K562 (cell line): ENCODE data around the gene PTPRT. TPM values are rescaled to one million over a fixed set of nuclear protein-coding genes. Genes with fewer than 3 reads are reported as not detected.
A peak's percentile ranks its signal among the peaks of the same experiment; 100 is the strongest.

Source experiments
- ATAC-seq: fragments of 200-7000 bp; cut with Tn5 transposase; 3 replicates; pipeline ENCODE4 v1.9.1; 2020; ENCODE audit warnings: moderate library complexity
- BruUV-seq: library from RNA; stranded (reverse); fragments of 400-500 nt; replicated peaks from 2 replicates; lab custom pipeline; 2021; lab: Mats Ljungman, UMichigan
- CTCF ChIA-PET: fragments of 300-600 bp; formaldehyde crosslinking; extraction: SDS; loops from one replicate; lab custom pipeline; 2021; ENCODE audit warnings: low intra/inter-chr PET ratio; lab: Yijun Ruan, JAX
- POLR2A ChIA-PET: fragments of 300-600, 350-650 bp; sonication (Branson Sonifier 250); formaldehyde crosslinking; extraction: SDS; loops from one replicate; lab custom pipeline; 2021; ENCODE audit warnings: antibody characterized with exemption, inconsistent platforms; lab: Yijun Ruan, JAX
- DNase-seq, 4 experiments: peaks; one replicate each; pipeline versions ENCODE4 v3.0.0 to v3.0.0-alpha.2; 2011 to 2018; ENCODE audit warnings: low spot score in 3 of 4, mixed read lengths in 3 of 4; ENCODE audit errors: extremely low read depth in 1 of 4
- FAIRE-seq: peaks from 2 replicates; lab custom pipeline; 2011; peaks lifted over from hg19 to GRCh38; lab: Jason Lieb, UNC
- H2AFZ ChIP-seq: 2 replicates; pipeline ENCODE4 v1.6.0; 2011; ENCODE audit warnings: low read depth, low read length, control low read depth, inconsistent platforms
- H3K27ac ChIP-seq: fragments of 200-600 bp; 3 replicates; pipeline ENCODE4 v1.8.0; 2011; ENCODE audit warnings: low read depth, mild to moderate bottlenecking, control low read depth, inconsistent platforms, low read length, moderate library complexity, mixed read lengths; ENCODE audit errors: extremely low read depth
- H3K27me3 ChIP-seq, 2 experiments: fragments of 300-600 bp in 1 of 2; 2 replicates in 1 of 2; 3 replicates in 1 of 2; pipeline versions ENCODE4 v1.6.0 to v1.8.0; 2011; ENCODE audit warnings: inconsistent platforms in 2 of 2, low read length in 2 of 2, mild to moderate bottlenecking in 1 of 2, mixed read lengths in 1 of 2, moderate library complexity in 1 of 2; ENCODE audit not compliant: control insufficient read depth in 2 of 2, insufficient read depth in 2 of 2
- H3K36me3 ChIP-seq: fragments of 300-600 bp; 3 replicates; pipeline ENCODE4 v1.8.0; 2011; ENCODE audit warnings: mild to moderate bottlenecking, low read length, inconsistent platforms; ENCODE audit not compliant: control insufficient read depth, insufficient read depth
- H3K4me1 ChIP-seq, 2 experiments: fragments of 200-600 bp in 1 of 2; replicated peaks in 1 of 2; 2 replicates in 1 of 2; 3 replicates in 1 of 2; pipeline versions ENCODE4 v1.5.1 to v1.8.0; 2011; ENCODE audit warnings: inconsistent platforms in 2 of 2, low read length in 2 of 2, mild to moderate bottlenecking in 1 of 2, mixed read lengths in 1 of 2, moderate library complexity in 1 of 2; ENCODE audit not compliant: control insufficient read depth in 2 of 2, insufficient read depth in 2 of 2
- H3K4me2 ChIP-seq: 2 replicates; pipeline ENCODE4 v1.6.1; 2011; ENCODE audit warnings: low read length, control low read depth, inconsistent platforms, mixed read lengths; ENCODE audit not compliant: insufficient read depth
- H3K4me3 ChIP-seq: fragments of 200-600 bp; sonication (generic), shearing (Covaris generic); 2 replicates; pipeline ENCODE4 v1.5.1; 2016; ENCODE audit warnings: control low read depth, inconsistent platforms
- H3K79me2 ChIP-seq: fragments of 200-600 bp; 3 replicates; pipeline ENCODE4 v1.8.0; 2011; ENCODE audit warnings: low read length, inconsistent platforms; ENCODE audit not compliant: control insufficient read depth, insufficient read depth
- H3K9ac ChIP-seq, 2 experiments: 2 replicates each; pipeline versions ENCODE4 v1.6.0 to v1.6.1; 2011; ENCODE audit warnings: low read depth in 2 of 2, low read length in 2 of 2, control low read depth in 1 of 2, inconsistent platforms in 1 of 2, mild to moderate bottlenecking in 1 of 2, mixed read lengths in 1 of 2; ENCODE audit not compliant: insufficient read depth in 1 of 2
- H3K9me1 ChIP-seq: one replicate; pipeline ENCODE4 v1.6.0; 2011; ENCODE audit warnings: inconsistent platforms, mild to moderate bottlenecking, low read length, moderate library complexity; ENCODE audit not compliant: control insufficient read depth, insufficient read depth
- H3K9me3 ChIP-seq: replicated peaks from 2 replicates; pipeline ENCODE4 v1.5.1; 2011; ENCODE audit warnings: low read depth, low read length, inconsistent platforms; ENCODE audit not compliant: control insufficient read depth, insufficient read depth
- H4K20me1 ChIP-seq: replicated peaks from 2 replicates; pipeline ENCODE4 v1.6.1; 2011; ENCODE audit warnings: low read length, inconsistent platforms, mixed read lengths; ENCODE audit not compliant: control insufficient read depth, insufficient read depth
- CBFB ChIP-seq: sonication (generic); formaldehyde crosslinking; IDR thresholded peaks from 2 replicates; pipeline ENCODE4 v1.4.0; 2020; ENCODE audit warnings: mild to moderate bottlenecking, missing genetic modification reagents
- CTCF ChIP-seq, 3 experiments: IDR thresholded peaks in 2 of 3; conservative IDR thresholded peaks in 1 of 3; 2 replicates each; pipeline ENCODE4 v1.5.1; 2011 to 2012; ENCODE audit warnings: low read length in 3 of 3, mild to moderate bottlenecking in 3 of 3, control low read depth in 2 of 3, improper control_type of control experiment in 1 of 3, inconsistent platforms in 1 of 3, low read depth in 1 of 3, mixed read lengths in 1 of 3, moderate library complexity in 1 of 3; ENCODE audit not compliant: insufficient read depth in 2 of 3
- GABPB2 ChIP-seq: fragments of 250-450 bp; sonication (Bioruptor Pico); conservative IDR thresholded peaks from 2 replicates; pipeline ENCODE4 v1.5.1; 2021; ENCODE audit warnings: mild to moderate bottlenecking
- HMGN3 ChIP-seq: IDR thresholded peaks from 2 replicates; pipeline ENCODE4 v1.6.1; 2011; ENCODE audit warnings: borderline replicate concordance, low read depth, mild to moderate bottlenecking, mixed read lengths, low read length; ENCODE audit not compliant: insufficient read length; ENCODE audit errors: extremely low read depth
- IRF2 ChIP-seq: sonication (generic); formaldehyde crosslinking; IDR thresholded peaks from 2 replicates; pipeline ENCODE4 v1.8.1; 2022; ENCODE audit warnings: mild to moderate bottlenecking, missing genetic modification reagents
- MIER1 ChIP-seq: fragments of 450-650 bp; IDR thresholded peaks from 2 replicates; pipeline ENCODE4 v1.6.1; 2016; ENCODE audit warnings: antibody characterized with exemption, mild to moderate bottlenecking, low read depth
- PHF21A ChIP-seq: fragments of 450-650 bp; IDR thresholded peaks from 2 replicates; pipeline ENCODE4 v1.6.1; 2017; ENCODE audit warnings: low read depth, borderline replicate concordance
- ZKSCAN8 ChIP-seq: fragments of 200-800 bp; sonication (Bioruptor generic); IDR thresholded peaks from 2 replicates; pipeline ENCODE4 v1.6.1; 2016; ENCODE audit warnings: missing genetic modification characterization, missing compliant biosample characterization
- ZNF184 ChIP-seq: sonication (generic); formaldehyde crosslinking; IDR thresholded peaks from 2 replicates; pipeline ENCODE4 v1.5.0; 2020; ENCODE audit warnings: missing genetic modification reagents
- ZNF316 ChIP-seq: fragments of 450-650 bp; IDR thresholded peaks from 2 replicates; pipeline ENCODE4 v1.6.1; 2016
- ZNF354B ChIP-seq: fragments of 250-450 bp; sonication (Bioruptor Pico); IDR thresholded peaks from 2 replicates; pipeline ENCODE4 v1.4.0; 2020
- WGBS: fragments of 100-300 bp; shearing (Covaris generic); methylation state at CpG from one replicate; pipeline ENCODE4 v1.1.6; 2016; ENCODE audit warnings: low coverage, mixed read lengths; ENCODE audit not compliant: insufficient coverage; ENCODE audit errors: missing lambda C conversion rate; 5-methylcytosine and 5-hydroxymethylcytosine counted together
- in situ Hi-C: fragments of 300-500 bp; cut with MboI; formaldehyde crosslinking; loops from 4 replicates; pipeline ENCODE4 v1.15.0; 2018; ENCODE audit warnings: inconsistent platforms, mixed read lengths
- intact Hi-C: fragments of 100-400 bp; cut with micrococcal nuclease; formaldehyde crosslinking; loops from 2 replicates; pipeline ENCODE4 v1.14.2; 2022
- polyA plus RNA-seq, 8 experiments: library from polyadenylated mRNA; depleted of rRNA in 4 of 8; stranded (reverse) in 5 of 8; unstranded in 3 of 8; fragments of >200 nt; fragmentation: Nextera tagmentation in 2 of 8; fragmentation: Illumina TruSeq in 1 of 8; extraction: Ambion mirVana in 2 of 8; extraction: Trizol in 1 of 8; gene quantifications; 2 replicates each; pipeline versions ENCODE4 v1.2.1 to v1.2.3, GENCODE V29; 2011 to 2014; ENCODE audit warnings: inconsistent platforms in 1 of 8, missing spikeins in 1 of 8
- total RNA-seq, 7 experiments: library from RNA; depleted of rRNA in 6 of 7; stranded (reverse); fragments of >200 nt in 6 of 7; fragmentation: Illumina TruSeq in 2 of 7; extraction: Trizol in 2 of 7; gene quantifications; 2 replicates each; pipeline versions ENCODE4 v1.2.1 to v1.2.3, GENCODE V29; 2011 to 2021; ENCODE audit warnings: low replicate concordance in 1 of 7
- TF ChIP-seq, protein P1 (sequence below): sonication (generic); formaldehyde crosslinking; IDR thresholded peaks from 2 replicates; pipeline ENCODE4 v1.8.1; 2022; ENCODE audit warnings: missing genetic modification reagents
- TF ChIP-seq, protein P2 (sequence below): fragments of 200-800 bp; sonication (Bioruptor generic); IDR thresholded peaks from 2 replicates; pipeline ENCODE4 v1.6.1; 2016; ENCODE audit warnings: missing genetic modification characterization, missing compliant biosample characterization

The PTPRT gene
- total and polyA plus RNA-seq, 9 of the 15 experiments (the other 6 are each of a cell fraction or from before 2014, with no cell fraction given), result not detected

GRCh38 chr20:42041000-42041565 is 1148.6 kb downstream of the PTPRT start (continued):
- TF ChIP-seq, protein P1, sequence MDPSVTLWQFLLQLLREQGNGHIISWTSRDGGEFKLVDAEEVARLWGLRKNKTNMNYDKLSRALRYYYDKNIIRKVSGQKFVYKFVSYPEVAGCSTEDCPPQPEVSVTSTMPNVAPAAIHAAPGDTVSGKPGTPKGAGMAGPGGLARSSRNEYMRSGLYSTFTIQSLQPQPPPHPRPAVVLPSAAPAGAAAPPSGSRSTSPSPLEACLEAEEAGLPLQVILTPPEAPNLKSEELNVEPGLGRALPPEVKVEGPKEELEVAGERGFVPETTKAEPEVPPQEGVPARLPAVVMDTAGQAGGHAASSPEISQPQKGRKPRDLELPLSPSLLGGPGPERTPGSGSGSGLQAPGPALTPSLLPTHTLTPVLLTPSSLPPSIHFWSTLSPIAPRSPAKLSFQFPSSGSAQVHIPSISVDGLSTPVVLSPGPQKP (CRISPR knock-in tag), result no peak
- TF ChIP-seq ZNF354B (CRISPR knock-in tag) (no peak), ZNF184 (CRISPR knock-in tag) (no peak), ZKSCAN8 (no peak), MIER1 (peak; percentile 88), CBFB (CRISPR knock-in tag) (no peak), GABPB2 (CRISPR knock-in tag) (no peak), IRF2 (CRISPR knock-in tag) (no peak), HMGN3 (no peak), PHF21A (no peak)
- TF ChIP-seq, all 486 proteins: peak for 6

DNA sequence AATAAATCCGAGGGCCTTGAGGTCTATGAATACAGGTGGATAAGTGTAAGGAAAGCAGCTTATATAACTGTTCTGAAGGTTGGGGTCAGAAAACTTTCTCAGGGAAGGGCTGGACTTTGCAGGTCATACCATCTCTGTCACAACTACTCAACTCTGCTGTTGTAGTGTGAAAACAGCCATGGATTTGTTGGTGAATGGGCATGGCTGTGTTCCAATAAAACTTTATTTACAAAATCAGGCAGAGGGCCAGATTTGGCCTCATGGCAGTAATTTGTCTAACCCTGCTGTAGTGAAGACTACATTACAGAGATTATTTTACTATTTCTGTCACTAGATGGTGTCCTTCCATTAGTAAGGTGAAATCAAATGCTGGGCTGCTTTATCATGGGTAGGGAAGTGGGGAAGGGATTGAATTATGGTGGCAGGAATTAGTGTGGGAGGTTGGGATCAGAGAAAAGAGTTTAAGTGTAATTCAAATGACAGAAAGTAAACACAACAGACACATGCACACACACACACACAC is 1161.9 kb downstream of the PTPRT start:
- Histone ChIP-seq H3K4me2 (no peak overlapping the region), H3K27ac (no peak overlapping the region), H3K36me3 (no peaks in the 10 kb centered on the region), H3K9me1 (no peaks in the 10 kb centered on the region), H3K9ac (no peak overlapping the region), H3K4me3 (no peak overlapping the region), H2AFZ (no peak overlapping the region), H3K9me3 (no peaks in the 10 kb centered on the region), H4K20me1 (no peaks in the 10 kb centered on the region), H3K27me3 (no peaks in the 10 kb centered on the region), H3K79me2 (no peaks in the 10 kb centered on the region), H3K4me1 (no peaks in the 10 kb centered on the region)
- POLR2A ChIA-PET, result no interaction called here
- in situ Hi-C loops (no loop called here), intact Hi-C loops (loop anchor here (10.0 kb wide), 1 partner anchor 1157 kb away; the partner anchor contains the start of gene PTPRT)
- FAIRE-seq (no peak), ATAC-seq (no peak), DNase-seq (no peak)
- no TSS peak for BruUV-seq
- CTCF ChIA-PET, result no interaction called here
- WGBS, result 0% methylated on average over 1 of the region's 1 CpG
- TF ChIP-seq, protein P2, sequence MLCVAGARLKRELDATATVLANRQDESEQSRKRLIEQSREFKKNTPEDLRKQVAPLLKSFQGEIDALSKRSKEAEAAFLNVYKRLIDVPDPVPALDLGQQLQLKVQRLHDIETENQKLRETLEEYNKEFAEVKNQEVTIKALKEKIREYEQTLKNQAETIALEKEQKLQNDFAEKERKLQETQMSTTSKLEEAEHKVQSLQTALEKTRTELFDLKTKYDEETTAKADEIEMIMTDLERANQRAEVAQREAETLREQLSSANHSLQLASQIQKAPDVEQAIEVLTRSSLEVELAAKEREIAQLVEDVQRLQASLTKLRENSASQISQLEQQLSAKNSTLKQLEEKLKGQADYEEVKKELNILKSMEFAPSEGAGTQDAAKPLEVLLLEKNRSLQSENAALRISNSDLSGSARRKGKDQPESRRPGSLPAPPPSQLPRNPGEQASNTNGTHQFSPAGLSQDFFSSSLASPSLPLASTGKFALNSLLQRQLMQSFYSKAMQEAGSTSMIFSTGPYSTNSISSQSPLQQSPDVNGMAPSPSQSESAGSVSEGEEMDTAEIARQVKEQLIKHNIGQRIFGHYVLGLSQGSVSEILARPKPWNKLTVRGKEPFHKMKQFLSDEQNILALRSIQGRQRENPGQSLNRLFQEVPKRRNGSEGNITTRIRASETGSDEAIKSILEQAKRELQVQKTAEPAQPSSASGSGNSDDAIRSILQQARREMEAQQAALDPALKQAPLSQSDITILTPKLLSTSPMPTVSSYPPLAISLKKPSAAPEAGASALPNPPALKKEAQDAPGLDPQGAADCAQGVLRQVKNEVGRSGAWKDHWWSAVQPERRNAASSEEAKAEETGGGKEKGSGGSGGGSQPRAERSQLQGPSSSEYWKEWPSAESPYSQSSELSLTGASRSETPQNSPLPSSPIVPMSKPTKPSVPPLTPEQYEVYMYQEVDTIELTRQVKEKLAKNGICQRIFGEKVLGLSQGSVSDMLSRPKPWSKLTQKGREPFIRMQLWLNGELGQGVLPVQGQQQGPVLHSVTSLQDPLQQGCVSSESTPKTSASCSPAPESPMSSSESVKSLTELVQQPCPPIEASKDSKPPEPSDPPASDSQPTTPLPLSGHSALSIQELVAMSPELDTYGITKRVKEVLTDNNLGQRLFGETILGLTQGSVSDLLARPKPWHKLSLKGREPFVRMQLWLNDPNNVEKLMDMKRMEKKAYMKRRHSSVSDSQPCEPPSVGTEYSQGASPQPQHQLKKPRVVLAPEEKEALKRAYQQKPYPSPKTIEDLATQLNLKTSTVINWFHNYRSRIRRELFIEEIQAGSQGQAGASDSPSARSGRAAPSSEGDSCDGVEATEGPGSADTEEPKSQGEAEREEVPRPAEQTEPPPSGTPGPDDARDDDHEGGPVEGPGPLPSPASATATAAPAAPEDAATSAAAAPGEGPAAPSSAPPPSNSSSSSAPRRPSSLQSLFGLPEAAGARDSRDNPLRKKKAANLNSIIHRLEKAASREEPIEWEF (CRISPR knock-in tag), result no peak
- TF ChIP-seq CTCF (IDR thresholded peaks at IDR 0.05 in 2 of 3, conservative IDR thresholded peaks at IDR 0.05 in 1 of 3; ENCODE audit: insufficient read depth in 2 of 3, low read depth in 1 of 3, low read length in 3 of 3) (peak in 1 of 3 experiments; percentile 25; a peak in 1 of 6 replicates), ZNF316 (no peak)
